Activated CD8-positive, alpha-beta memory T cell treated with anti-CD3 and anti-CD28 coated beads, Interleukin-2, amount 50 U/mL, for 48 hours (primary cell): Measurements from ENCODE around the gene NSUN6.
"Not testable (repeated sequence)": the region's sequence is repeated elsewhere in the genome, so short reads cannot be mapped to it uniquely, and the experiment has no call there.

Experiments
- DNase-seq: peaks from one replicate; pipeline ENCODE4 v3.0.0-alpha.2; 2020

The NSUN6 gene

DNA sequence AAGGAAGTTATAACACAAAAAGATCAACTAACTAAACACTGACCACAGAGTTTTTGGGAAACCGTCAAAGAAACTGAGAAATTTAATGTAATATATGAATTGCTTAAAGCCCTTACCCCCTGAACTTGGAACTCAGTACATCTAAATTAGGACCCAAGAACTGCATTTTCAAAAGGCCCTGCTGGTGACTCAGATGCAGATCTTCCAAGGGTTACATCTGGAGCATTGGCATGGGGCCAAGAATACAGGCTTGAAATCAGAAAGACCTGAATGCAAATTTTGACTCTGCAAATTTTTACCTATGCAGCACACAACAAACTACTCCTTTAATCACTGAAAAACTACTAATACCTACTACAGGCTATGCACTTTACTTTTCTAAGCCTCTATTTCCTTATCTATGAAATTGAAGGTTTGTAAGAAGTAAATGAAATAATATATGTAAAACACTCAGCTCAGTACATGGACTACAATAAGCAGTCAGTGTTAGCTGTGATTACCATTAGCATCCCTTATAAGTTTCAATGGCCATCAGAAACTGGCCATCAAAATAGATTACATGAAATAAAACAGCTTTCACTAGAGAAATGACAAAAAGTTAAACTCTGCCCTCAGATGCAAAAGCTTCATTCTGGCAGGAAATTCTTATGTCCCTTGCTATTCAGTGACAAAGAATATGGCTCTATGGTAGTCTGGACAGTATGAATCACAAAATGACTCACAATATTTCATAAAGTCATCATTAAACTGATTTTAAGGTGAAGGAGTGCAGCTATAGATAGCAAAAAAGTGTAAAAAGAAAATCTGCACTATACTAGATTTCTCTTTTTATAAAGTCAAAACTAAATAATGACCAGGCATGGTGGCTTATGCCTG is 43.6 kb downstream of the NSUN6 start:
- DNase-seq = no peak

GRCh38 chr10:18606051-18606695 is 45.2 kb downstream of the NSUN6 start:
- DNase-seq = no peak

GRCh38 chr10:18601321-18601720 is 50.1 kb downstream of the NSUN6 start:
- no peak for DNase-seq

- no peak for DNase-seq
Observed at GRCh38 chr10:18599392-18599791, 52.0 kb downstream of the NSUN6 start.

GRCh38 chr10:18594574-18595156 is 56.7 kb downstream of the NSUN6 start:
- no peak for DNase-seq

DNA sequence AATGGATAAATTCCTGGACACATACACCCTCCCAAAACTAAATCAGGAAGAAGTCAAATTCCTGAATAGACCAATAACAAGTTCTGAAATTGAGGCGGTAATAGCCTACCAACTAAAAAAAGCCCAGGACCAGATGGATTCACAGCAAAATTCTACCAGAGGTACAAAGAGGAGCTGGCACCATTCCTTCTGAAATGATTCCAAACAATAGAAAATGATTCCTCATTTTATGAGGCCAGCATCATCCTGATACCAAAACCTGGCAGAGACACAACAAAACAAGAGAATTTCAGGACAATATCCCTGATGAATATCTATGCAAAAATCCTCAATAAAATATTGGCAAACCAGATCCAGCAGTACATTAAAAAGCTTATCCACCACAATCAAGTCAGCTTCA is 60.2 kb downstream of the NSUN6 start:
- DNase-seq = not testable (repeated sequence)

DNA sequence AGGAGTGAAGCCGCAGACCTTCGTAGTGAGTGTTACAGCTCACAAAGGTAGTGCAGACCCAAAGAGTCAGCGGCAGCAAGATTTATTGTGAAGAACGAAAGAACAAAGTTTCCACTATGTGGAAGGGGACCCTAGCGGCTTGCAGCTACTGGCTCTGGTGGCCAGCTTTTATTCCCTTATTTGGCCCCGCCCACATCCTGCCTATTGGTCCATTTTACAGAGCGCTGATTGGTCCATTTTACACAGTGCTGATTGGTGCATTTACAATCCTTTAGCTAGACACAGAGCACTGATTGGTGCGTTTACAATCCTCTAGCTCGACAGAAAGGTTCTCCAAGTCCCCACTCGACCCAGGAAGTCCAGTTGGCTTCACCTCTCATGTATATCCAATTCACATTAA is 64.8 kb downstream of the NSUN6 start:
- not testable (repeated sequence) for DNase-seq

DNA sequence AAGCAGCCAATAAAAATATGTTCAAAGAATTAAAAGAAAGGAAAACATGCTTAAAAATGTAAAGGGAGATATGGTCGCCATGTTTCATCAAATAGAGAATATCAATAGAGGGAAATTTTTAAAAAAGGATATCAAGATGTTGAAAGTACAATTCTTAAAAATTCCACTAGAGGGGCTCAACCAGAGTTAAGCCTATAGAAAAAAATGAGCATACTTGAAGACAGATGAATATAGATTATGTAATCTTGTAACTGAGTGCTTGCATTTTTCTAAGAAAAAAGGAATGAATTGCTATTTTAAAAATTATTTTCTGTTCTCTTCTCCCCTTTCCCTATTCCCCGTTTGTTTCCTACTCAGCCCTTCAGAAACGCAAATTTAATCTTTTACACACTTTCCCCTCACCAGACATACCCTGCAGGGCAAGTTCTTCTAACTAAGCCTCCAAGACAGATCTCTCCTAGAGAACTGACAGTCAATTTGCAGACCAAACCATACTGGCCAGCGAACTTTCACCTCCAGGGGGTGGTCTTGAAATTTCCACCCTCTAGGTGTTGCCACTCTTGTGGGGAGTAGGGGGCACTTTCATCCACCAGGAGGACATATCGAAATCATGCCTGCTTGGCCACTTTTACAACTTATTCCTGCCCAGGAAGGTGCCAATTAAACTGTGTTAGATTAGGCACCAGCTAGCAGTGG is 67.7 kb downstream of the NSUN6 start:
- no peak for DNase-seq

DNA sequence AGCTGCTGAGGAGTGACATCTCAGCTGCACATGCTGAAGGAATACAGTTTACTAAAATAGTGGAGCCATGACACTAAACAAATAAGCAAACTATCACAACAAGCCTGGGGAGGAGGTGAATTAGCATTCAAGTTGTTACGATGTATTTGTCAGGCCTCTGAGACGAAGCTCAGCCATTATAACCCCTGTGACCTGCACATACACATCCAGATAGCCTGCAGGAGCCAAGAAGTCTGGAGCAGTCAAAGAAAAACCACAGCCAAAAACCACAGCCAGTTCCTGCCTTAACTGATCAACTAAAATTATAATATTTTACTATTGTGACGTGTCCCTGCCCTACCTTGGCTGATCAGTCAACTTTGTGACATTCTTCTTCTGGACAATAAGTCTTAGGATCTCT is 68.6 kb downstream of the NSUN6 start:
- no peak for DNase-seq

DNA sequence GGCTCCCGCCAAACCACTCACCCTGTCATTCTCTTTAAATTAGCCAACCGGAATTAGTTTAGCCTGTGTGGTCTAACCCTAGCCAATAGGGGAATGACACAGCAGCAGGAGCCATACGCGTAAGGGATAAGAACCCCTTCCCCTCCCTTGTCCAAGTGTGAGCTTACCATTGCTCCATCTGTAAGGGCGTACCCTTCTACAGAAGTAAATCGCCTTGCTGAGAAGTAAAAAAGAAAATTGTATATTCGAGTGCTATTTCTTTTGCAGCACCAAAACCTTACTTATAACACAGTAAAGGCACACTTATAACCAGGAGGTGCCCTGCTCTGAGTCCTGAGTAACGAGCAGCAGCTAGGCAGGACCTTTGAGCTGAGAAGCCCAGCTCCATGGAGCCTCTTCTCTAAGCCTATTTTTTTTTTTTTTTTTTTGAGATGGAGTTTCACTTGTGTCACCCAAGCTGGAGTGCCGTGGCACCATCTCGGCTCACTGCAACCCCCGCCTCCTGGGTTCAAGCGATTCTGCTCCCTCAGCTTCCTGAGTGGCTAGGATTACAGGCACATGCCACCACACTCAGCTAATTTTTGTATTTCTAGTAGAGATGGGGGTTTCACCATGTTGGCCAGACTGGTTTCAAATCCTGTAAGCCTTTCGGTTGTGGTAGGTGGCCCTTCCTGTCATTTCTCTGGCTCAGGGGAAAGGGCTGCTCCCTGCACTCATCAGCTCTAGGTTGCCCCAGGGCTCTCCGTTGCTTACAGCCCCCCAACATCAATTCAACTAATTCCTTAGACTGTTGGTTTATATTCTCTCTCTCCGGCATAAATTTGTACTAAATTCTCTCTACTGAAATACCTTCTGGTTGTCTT is 73.3 kb downstream of the NSUN6 start:
- DNase-seq = no peak

GRCh38 chr10:18576586-18576985 is 74.8 kb downstream of the NSUN6 start:
- no peak for DNase-seq

DNA sequence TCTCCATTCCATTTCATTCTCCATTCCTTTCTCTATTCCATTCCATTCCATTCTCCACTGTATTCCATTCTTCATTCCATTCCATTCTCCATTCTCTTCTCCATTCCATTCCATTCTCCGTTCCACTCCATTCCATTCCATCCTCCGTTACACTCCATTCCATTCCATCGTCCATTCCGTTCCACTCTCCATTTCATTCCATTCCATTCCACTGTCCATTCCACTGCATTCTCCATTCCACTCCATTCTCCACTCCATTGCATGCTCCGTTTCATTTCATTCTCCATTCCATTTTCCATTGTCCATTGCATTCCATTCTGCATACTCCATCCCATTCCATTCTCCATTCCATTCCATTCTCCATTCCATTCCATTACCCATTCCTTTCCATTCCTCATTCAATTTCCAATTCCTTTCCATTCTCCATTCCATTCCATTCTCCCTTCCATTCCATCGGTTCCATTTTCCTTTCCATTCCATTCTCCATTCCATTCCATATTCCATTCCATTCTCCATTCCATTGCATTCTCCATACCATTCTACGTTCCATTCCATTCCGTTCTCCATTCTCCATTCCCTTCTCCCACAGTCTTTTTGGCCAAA is 78.3 kb downstream of the NSUN6 start:
- DNase-seq = no peak

- no peak for DNase-seq
Observed at GRCh38 chr10:18571780-18572179, 79.6 kb downstream of the NSUN6 start.

DNA sequence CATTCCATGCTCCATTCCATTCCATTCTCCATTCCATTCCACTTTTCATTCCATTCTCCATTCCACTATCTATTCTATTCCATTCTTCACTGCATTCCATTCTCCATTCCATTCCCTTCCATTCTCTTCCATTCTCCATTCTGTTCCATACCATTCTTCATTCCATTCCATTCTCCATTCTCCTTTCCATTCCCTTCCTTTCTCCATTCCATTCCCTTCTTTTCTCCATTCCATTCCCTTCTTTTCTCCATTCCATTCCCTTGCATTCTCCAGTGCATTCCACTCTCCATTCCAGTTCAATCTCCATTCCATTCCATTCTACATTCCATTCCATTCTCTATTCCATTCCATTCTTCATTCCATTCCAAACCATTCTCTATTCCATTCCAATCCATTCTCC is 80.3 kb downstream of the NSUN6 start:
- no peak for DNase-seq

DNA sequence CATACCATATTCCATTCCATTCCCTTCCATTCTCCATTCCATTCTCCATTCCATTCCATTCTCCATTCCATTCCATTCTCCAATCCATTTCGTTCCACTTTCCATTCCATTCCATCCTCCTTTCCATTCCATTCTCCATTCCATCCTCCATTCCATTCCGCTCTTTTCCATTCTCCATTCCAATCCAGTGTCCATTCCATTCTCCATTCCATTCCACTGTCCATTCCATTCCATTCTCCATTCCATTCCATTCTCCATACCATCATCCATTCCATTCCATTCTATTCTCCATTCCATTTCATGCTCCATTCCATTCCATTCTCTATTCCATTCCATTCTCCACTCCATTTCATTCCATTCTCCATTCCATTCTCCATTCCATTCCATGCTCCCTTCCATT is 81.0 kb downstream of the NSUN6 start:
- DNase-seq = not testable (repeated sequence)

DNA sequence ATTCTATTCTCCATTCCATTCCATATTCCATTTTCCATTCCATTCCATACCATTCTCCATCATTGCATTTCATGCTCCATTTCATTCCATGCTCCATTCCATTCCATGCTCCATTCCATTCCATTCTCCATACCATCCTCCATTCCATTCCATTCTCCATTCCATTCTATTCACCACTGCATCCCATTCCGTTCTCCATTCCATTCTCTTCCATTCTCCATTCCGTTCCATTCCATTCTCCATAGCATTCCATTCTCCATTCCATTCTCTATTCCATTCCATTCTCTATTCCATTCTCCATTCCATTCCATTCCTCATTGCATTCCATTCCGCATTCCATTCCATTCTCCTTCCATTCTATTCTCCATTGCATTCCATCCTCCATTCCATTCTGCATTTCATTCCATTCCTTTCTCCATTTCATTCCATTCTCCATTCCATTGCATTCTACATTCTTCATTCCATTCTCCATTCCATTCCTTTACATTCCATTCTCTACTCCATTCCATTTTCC is 84.0 kb downstream of the NSUN6 start:
- no peak for DNase-seq

DNA sequence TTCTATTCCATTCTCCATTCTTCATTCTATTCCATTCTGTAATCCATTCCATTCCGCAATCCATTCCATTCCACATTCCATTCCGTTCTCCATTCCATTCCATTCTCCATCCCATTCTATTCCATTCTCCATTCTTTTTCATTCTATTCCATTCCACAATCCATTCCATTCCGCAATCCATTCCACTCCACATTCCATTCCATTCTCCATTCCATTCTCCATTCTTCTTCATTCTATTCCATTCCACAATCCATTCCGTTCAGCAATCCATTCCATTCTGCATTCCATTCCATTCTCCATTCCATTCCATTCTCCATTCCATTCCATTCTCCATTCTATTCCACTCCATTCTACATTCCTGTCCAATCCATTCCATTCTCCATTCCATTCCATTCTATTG is 85.2 kb downstream of the NSUN6 start:
- DNase-seq = no peak

DNA sequence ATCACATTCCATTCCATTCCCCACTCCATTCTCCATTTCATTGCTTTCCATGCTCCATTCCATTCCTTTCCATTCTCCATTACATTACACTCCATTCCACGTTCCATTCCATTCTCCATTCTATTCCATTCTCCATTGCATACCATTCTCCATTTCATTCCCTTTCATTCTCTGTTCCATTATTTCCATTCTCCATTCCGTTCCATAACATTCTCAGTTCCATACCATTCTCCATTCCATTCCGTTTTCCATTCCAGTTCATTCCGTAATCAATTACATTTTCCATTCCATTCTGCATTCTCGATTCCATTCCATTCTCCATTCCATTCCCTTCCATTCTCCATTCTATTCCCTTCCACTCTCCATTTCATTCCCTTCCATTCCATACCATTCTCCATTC is 86.4 kb downstream of the NSUN6 start:
- DNase-seq = no peak

DNA sequence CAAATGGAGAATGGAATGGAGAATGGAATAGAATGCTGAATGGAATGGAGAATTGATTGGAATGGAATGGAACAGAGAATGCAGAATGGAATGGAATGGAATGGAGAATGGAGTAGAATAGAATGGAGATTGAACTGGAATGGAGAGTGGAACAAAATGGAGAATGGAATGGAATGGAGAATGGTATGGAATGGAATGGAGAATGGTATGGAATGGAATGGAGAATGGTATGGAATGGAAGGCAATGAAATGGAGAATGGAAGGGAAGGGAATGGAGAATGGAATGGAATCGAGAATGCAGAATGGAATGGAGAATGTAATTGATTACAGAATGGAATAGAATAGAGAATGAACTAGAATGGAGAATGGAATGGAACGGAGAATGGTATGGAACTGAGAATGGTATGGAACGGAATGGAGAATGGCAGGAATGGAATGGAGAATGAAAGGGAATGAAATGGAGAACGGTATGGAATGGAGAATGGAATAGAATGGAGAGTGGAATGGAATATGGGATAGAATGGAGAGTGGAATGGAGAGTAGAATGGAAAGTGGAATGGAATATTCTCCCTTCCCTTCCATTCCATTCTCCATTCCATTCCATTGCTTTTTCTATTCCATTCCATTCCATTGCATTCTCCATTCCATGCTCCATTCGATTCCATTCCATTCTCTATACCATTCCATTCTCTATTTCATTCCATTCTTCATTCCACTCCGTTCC is 88.2 kb downstream of the NSUN6 start:
- no peak for DNase-seq

DNA sequence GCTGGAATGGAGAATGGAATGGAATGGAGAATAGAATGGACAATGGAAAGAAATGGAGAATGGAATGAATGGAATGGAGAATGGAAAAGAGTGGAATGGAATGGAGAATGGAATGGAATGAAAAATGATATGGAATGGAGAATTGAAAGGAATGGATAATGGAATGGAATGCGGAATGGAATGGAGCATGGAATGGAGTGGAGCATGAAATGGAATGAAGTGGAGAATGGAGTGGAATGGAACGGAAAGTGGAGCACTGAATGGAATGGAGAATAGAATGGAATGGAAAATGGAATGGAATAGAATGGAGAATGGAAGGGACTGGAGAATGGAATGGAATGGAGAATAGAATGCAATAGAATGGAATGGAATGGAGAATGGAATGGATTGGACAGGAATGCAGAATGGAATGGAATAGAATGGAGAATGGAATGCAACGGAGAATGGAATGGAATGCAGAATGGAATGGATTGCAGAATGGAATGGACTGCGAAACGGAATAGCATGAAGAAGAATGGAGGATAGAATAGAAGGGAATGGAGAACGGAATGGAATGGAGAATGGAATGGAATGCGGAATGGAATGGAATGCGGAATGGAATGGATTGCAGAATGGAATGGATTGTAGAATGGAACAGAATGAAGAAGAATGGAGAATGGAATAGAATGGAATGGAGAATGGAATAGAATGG is 89.4 kb downstream of the NSUN6 start:
- DNase-seq = no peak

DNA sequence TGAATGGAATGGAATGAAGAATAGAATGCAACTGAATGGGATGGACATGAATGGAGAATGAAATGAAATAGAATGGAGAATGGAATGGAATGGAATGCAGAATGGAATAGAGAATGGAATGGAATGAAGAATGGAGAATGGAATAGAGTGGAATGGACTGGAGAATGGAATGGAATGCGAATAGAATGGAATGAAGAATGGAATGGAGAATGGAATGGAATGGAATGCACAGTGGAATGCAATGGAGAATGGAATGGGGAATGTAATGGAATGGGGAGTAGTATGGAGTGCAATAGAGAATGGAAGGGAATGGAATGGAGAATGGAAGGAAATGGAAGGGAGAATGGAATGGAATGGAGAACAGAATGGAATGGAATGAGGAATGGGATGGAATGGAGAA is 93.4 kb downstream of the NSUN6 start:
- DNase-seq = no peak
